ENCODE measurements around the gene POLR2A.

POLR2A gene

DNA sequence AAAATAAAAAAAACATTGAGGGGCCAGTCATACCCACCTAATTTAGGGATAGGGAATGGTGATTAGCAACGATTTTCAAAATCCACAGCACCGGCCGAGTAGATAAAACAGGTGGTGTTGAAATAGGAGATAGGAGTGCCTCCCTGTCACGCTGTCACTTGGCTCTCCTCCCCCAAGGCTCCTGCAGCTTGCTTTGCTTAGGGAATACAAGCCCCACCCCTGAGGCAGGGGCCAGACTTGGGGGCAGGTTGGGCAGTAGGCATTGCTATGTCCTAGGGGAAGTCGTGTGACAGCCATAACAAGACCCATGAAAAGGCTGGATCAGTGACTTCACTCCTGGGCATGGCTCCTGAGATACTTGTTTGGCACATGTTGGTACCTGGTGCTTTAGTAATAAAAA lies 25.8 kb downstream of the POLR2A start:
- H3K36me3 ChIP-seq (ENCODE audit: insufficient read depth, low read length): peaks cover 32% of the 10 kb centered on the region
- H2AFZ ChIP-seq (ENCODE audit: low read length, unreplicated experiment): no peak overlapping the region
- H3K27ac ChIP-seq (ENCODE audit: low read depth, low read length): no peak overlapping the region

GRCh38 chr17:7511108-7511507 lies 26.9 kb downstream of the POLR2A start:
- H3K4me3 ChIP-seq (ENCODE audit: low read depth, low read length): no peak overlapping the region
- no peak overlapping the region for H3K27ac ChIP-seq (ENCODE audit: low read depth, low read length)
- H3K27me3 ChIP-seq (ENCODE audit: insufficient read depth, low read length): no peaks in the 10 kb centered on the region
- H3K79me2 ChIP-seq (ENCODE audit: control insufficient read depth, insufficient read depth, low read length, unreplicated experiment): peaks cover 4% of the 10 kb centered on the region
- no peak overlapping the region for H2AFZ ChIP-seq (ENCODE audit: low read length, unreplicated experiment)
- H3K36me3 ChIP-seq (ENCODE audit: insufficient read depth, low read length): peaks cover 27% of the 10 kb centered on the region; the same call in 1 of the 2 replicates
- no peaks in the 10 kb centered on the region for H3K4me1 ChIP-seq (ENCODE audit: control insufficient read depth, insufficient read depth, low read length, unreplicated experiment)

More for the DNA sequence above, 25.8 kb downstream of the POLR2A start:
- no peak overlapping the region for H3K4me3 ChIP-seq (ENCODE audit: low read depth, low read length)
- H3K4me1 ChIP-seq (ENCODE audit: control insufficient read depth, insufficient read depth, low read length, unreplicated experiment): no peaks in the 10 kb centered on the region
- H3K27me3 ChIP-seq (ENCODE audit: insufficient read depth, low read length): no peaks in the 10 kb centered on the region
- H3K79me2 ChIP-seq (ENCODE audit: control insufficient read depth, insufficient read depth, low read length, unreplicated experiment): peaks cover 4% of the 10 kb centered on the region

DNA sequence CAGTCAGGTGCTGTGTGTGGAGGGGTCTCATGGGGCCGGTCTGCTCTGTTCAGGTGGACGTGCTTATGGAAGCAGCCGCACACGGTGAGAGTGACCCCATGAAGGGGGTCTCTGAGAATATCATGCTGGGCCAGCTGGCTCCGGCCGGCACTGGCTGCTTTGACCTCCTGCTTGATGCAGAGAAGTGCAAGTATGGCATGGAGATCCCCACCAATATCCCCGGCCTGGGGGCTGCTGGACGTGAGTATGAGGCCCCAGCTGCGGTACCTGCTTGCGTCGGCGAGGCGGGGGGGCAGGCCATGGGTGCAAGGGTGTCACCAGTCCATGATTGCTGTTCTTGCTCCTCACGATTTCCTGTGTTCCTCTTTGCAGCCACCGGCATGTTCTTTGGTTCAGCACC lies 27.9 kb downstream of the POLR2A start:
- no peaks in the 10 kb centered on the region for H3K4me1 ChIP-seq (ENCODE audit: control insufficient read depth, insufficient read depth, low read length, unreplicated experiment)
- H3K27me3 ChIP-seq (ENCODE audit: insufficient read depth, low read length): no peaks in the 10 kb centered on the region
- no peak overlapping the region for H3K27ac ChIP-seq (ENCODE audit: low read depth, low read length)
- H2AFZ ChIP-seq (ENCODE audit: low read length, unreplicated experiment): no peak overlapping the region
- H3K36me3 ChIP-seq (ENCODE audit: insufficient read depth, low read length): peaks cover 20% of the 10 kb centered on the region; the same call in 1 of the 2 replicates
- no peaks in the 10 kb centered on the region for H3K79me2 ChIP-seq (ENCODE audit: control insufficient read depth, insufficient read depth, low read length, unreplicated experiment)
- no peak overlapping the region for H3K4me3 ChIP-seq (ENCODE audit: low read depth, low read length)

DNA sequence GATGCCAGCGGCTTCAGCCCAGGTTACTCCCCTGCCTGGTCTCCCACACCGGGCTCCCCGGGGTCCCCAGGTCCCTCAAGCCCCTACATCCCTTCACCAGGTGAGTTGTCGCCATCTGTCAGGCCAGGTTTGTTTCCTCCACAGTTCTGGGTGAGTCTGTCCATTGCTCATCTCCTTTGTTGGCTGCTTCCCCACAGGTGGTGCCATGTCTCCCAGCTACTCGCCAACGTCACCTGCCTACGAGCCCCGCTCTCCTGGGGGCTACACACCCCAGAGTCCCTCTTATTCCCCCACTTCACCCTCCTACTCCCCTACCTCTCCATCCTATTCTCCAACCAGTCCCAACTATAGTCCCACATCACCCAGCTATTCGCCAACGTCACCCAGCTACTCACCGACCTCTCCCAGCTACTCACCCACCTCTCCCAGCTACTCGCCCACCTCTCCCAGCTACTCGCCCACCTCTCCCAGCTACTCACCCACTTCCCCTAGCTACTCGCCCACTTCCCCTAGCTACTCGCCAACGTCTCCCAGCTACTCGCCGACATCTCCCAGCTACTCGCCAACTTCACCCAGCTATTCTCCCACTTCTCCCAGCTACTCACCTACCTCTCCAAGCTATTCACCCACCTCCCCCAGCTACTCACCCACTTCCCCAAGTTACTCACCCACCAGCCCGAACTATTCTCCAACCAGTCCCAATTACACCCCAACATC lies 28.8 kb downstream of the POLR2A start:
- no peak overlapping the region for H3K27ac ChIP-seq (ENCODE audit: low read depth, low read length)
- H3K79me2 ChIP-seq (ENCODE audit: control insufficient read depth, insufficient read depth, low read length, unreplicated experiment): no peaks in the 10 kb centered on the region
- no peaks in the 10 kb centered on the region for H3K4me1 ChIP-seq (ENCODE audit: control insufficient read depth, insufficient read depth, low read length, unreplicated experiment)
- no peak overlapping the region for H3K4me3 ChIP-seq (ENCODE audit: low read depth, low read length)
- no peaks in the 10 kb centered on the region for H3K27me3 ChIP-seq (ENCODE audit: insufficient read depth, low read length)
- no peak overlapping the region for H2AFZ ChIP-seq (ENCODE audit: low read length, unreplicated experiment)
- H3K36me3 ChIP-seq (ENCODE audit: insufficient read depth, low read length): peaks cover 19% of the 10 kb centered on the region; the same call in 1 of the 2 replicates

DNA sequence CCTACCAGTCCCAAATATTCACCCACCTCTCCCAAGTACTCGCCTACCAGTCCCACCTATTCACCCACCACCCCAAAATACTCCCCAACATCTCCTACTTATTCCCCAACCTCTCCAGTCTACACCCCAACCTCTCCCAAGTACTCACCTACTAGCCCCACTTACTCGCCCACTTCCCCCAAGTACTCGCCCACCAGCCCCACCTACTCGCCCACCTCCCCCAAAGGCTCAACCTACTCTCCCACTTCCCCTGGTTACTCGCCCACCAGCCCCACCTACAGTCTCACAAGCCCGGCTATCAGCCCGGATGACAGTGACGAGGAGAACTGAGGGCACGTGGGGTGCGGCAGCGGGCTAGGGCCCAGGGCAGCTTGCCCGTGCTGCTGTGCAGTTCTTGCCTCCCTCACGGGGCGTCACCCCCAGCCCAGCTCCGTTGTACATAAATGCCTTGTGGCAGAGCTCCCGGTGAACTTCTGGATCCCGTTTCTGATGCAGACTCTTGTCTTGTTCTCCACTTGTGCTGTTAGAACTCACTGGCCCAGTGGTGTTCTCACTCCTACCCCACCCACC lies 29.8 kb downstream of the POLR2A start:
- H3K79me2 ChIP-seq (ENCODE audit: control insufficient read depth, insufficient read depth, low read length, unreplicated experiment): no peaks in the 10 kb centered on the region
- H2AFZ ChIP-seq (ENCODE audit: low read length, unreplicated experiment): no peak overlapping the region
- H3K27ac ChIP-seq (ENCODE audit: low read depth, low read length): no peak overlapping the region
- no peak overlapping the region for H3K4me3 ChIP-seq (ENCODE audit: low read depth, low read length)
- H3K27me3 ChIP-seq (ENCODE audit: insufficient read depth, low read length): no peaks in the 10 kb centered on the region
- H3K4me1 ChIP-seq (ENCODE audit: control insufficient read depth, insufficient read depth, low read length, unreplicated experiment): no peaks in the 10 kb centered on the region
- peaks cover 13% of the 10 kb centered on the region; the same call in 1 of the 2 replicates for H3K36me3 ChIP-seq (ENCODE audit: insufficient read depth, low read length)

DNA sequence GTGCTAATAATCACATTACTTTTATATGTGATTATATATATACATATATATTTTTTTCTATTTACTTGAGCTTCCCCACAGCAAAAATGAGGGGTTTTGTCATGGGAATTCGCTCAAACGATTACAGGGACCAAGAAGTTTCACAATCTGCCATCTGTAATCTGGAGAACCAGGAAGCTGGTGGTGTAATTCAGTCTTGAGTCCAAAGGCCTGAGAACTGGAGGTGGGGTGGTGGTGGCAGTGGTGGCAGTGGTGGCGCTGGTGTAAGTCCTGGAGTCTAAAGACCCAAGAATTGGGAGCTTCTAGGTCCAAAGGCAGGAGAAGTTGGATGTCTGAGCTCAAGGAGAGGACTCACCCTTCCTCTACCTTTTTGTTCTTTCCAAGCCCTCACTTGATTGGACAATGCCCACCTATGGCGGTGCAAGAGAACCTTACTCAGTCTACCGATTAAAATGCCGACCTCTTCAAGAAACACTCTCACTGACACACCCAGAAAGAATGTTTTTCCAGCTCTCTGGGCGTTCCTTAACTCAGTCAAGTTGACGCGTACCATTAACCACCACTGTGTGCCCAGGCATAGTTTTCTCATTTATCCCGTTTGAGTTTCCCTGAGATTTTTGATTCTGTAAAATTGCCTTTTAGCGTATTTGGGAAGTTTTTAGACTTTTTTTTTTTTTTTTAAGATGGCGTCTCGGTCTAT lies 31.9 kb downstream of the POLR2A start:
- no peak overlapping the region for H2AFZ ChIP-seq (ENCODE audit: low read length, unreplicated experiment)
- H3K4me3 ChIP-seq (ENCODE audit: low read depth, low read length): no peak overlapping the region
- no peaks in the 10 kb centered on the region for H3K4me1 ChIP-seq (ENCODE audit: control insufficient read depth, insufficient read depth, low read length, unreplicated experiment)
- no peak overlapping the region for H3K27ac ChIP-seq (ENCODE audit: low read depth, low read length)
- no peaks in the 10 kb centered on the region for H3K27me3 ChIP-seq (ENCODE audit: insufficient read depth, low read length)
- H3K36me3 ChIP-seq (ENCODE audit: insufficient read depth, low read length): peaks cover 7% of the 10 kb centered on the region; the same call in 1 of the 2 replicates
- H3K79me2 ChIP-seq (ENCODE audit: control insufficient read depth, insufficient read depth, low read length, unreplicated experiment): no peaks in the 10 kb centered on the region

- H3K27me3 ChIP-seq (ENCODE audit: insufficient read depth, low read length): no peaks in the 10 kb centered on the region
- H3K4me3 ChIP-seq (ENCODE audit: low read depth, low read length): no peak overlapping the region
- H3K36me3 ChIP-seq (ENCODE audit: insufficient read depth, low read length): no peaks in the 10 kb centered on the region
- H2AFZ ChIP-seq (ENCODE audit: low read length, unreplicated experiment): no peak overlapping the region
- H3K27ac ChIP-seq (ENCODE audit: low read depth, low read length): no peak overlapping the region
- H3K4me1 ChIP-seq (ENCODE audit: control insufficient read depth, insufficient read depth, low read length, unreplicated experiment): no peaks in the 10 kb centered on the region
- no peaks in the 10 kb centered on the region for H3K79me2 ChIP-seq (ENCODE audit: control insufficient read depth, insufficient read depth, low read length, unreplicated experiment)
Measured at GRCh38 chr17:7523033-7523432, 38.9 kb downstream of the POLR2A start.

DNA sequence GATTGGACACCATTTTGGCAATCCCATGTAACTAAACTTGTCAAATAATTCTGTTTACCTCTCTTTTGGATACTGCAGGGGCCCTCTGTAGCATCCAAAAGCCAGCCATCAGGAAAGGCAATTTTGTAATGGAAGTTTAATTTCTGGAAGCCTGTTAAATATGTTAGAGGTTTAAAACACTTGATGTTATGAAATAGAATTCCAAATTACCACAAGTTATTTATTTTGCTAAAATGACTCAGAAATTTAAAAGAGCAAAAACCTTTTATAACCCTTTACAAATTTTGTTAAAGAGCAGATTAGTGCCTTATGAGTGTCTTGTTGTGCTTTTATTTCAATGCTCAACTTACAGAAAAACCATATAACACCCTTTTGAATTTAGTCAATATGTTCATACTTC lies 44.7 kb downstream of the POLR2A start:
- no peaks in the 10 kb centered on the region for H3K4me1 ChIP-seq (ENCODE audit: control insufficient read depth, insufficient read depth, low read length, unreplicated experiment)
- H3K4me3 ChIP-seq (ENCODE audit: low read depth, low read length): no peak overlapping the region
- H3K27ac ChIP-seq (ENCODE audit: low read depth, low read length): no peak overlapping the region
- H3K36me3 ChIP-seq (ENCODE audit: insufficient read depth, low read length): no peaks in the 10 kb centered on the region
- no peaks in the 10 kb centered on the region for H3K79me2 ChIP-seq (ENCODE audit: control insufficient read depth, insufficient read depth, low read length, unreplicated experiment)
- no peak overlapping the region for H2AFZ ChIP-seq (ENCODE audit: low read length, unreplicated experiment)
- no peaks in the 10 kb centered on the region for H3K27me3 ChIP-seq (ENCODE audit: insufficient read depth, low read length)

DNA sequence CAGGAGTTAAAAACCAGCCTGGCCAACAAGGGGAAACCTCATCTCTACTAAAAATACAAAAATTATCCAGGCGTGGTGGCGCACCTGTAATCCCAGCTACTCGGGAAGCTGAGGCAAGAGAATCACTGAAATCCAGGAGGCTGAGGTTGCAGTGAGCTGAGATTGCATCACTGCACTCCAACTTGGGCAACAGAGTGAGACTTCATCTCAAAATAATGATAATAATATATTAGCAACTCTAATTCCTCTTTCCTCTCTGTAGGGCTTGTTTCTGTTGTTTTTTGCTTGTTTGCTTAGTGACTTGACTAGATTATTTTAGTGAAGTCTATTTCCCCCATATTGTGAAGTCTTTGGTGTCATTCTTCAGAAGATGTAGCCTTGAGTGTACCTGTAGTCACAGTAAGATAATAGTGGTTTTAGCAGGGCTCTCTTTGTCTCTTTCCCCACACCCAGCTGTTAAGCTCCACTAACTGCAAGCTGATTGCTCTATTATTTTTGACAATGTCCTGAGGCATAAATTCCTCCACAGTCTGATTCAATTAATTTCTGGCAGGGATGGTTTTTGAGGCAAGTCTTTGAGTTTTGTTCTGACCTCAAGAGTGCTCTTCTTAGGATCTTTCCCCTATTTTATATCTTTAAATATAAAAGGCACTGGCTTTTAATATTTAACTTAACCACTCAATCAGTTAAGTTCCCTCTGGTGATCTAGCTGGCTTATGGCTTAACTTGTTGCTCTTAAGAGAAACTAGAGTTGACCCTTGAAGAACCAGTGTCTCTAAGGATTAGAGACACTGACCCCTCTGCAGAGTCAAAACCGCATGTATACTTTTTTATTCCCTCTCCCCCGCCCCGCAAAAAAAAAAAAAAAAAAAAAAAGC lies 46.1 kb downstream of the POLR2A start:
- Histone ChIP-seq H3K27me3 (ENCODE audit: insufficient read depth, low read length) (no peaks in the 10 kb centered on the region), H3K4me3 (ENCODE audit: low read depth, low read length) (no peak overlapping the region), H3K4me1 (ENCODE audit: control insufficient read depth, insufficient read depth, low read length, unreplicated experiment) (no peaks in the 10 kb centered on the region), H3K27ac (ENCODE audit: low read depth, low read length) (no peak overlapping the region), H3K79me2 (ENCODE audit: control insufficient read depth, insufficient read depth, low read length, unreplicated experiment) (no peaks in the 10 kb centered on the region), H3K36me3 (ENCODE audit: insufficient read depth, low read length) (no peaks in the 10 kb centered on the region), H2AFZ (ENCODE audit: low read length, unreplicated experiment) (no peak overlapping the region)

DNA sequence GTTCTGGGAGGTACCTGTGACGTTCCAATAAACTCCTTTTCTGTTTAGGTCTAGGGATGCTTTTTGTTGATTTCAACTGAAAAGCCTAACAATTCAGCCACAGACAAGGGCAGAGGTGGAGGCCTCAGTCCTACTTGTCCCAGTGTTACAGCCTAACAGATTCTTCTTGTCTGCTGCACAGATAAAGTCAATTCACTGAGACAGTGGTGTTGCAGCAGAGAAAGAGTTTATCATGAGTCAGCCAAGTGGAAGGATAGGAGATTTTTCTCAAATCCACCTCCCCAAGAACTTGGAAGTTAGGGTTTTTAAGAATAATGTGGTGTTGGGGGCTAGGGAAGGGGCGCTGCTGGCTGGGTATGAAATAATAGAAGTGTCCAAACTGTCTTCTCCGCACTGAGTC lies 53.9 kb downstream of the POLR2A start:
- Histone ChIP-seq H3K27me3 (ENCODE audit: insufficient read depth, low read length) (no peaks in the 10 kb centered on the region), H3K79me2 (ENCODE audit: control insufficient read depth, insufficient read depth, low read length, unreplicated experiment) (no peaks in the 10 kb centered on the region), H3K4me1 (ENCODE audit: control insufficient read depth, insufficient read depth, low read length, unreplicated experiment) (no peaks in the 10 kb centered on the region), H3K4me3 (ENCODE audit: low read depth, low read length) (no peak overlapping the region), H2AFZ (ENCODE audit: low read length, unreplicated experiment) (no peak overlapping the region), H3K36me3 (ENCODE audit: insufficient read depth, low read length) (no peaks in the 10 kb centered on the region), H3K27ac (ENCODE audit: low read depth, low read length) (no peak overlapping the region)
